AG09309 (cell line): Measurements from ENCODE around the gene IFRD2.

Experiments used
- DNase-seq: peaks from one replicate; pipeline ENCODE4 v3.0.0-alpha.2; 2010; ENCODE audit warnings: low read depth
- H3K4me3 ChIP-seq: 2 replicates; pipeline ENCODE4 v1.5.1; 2011; ENCODE audit warnings: mild to moderate bottlenecking, low read depth, low read length, moderate library complexity; ENCODE audit not compliant: control insufficient read depth
- TF ChIP-seq, protein P1 (sequence below): IDR thresholded peaks from 2 replicates; pipeline ENCODE4 v1.5.1; 2011; ENCODE audit warnings: mild to moderate bottlenecking, low read depth, low read length, inconsistent platforms; ENCODE audit not compliant: insufficient read depth, control insufficient read depth; ENCODE audit errors: missing control alignments

IFRD2 gene

DNA sequence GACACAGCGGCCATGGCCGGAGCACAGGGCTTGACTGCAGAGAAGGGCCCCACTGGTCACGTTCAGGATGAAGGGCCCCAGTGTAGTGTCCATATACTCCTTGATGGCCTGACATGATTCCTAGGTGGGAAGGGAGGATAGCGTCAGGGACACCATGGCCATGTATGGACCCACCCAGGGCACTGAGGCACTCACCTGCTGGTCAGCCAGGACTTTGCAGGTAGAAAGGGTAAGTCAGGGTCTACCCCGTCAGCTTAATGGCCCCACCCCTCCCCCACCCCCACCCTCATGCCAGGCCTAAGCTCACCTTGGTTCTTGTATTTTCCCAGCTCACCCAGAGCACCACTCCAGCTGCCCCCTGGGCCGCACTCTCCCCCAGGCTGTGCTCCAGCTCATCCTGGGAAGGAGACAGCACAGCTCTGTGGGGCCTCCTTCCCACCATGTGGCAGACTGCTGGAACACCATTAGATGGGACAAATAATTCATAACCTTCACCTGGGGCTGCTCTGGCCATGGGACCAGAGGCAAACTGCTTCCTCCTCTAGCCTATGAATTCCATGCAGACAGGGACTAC is 8.5 kb upstream of the IFRD2 start:
- H3K4me3 ChIP-seq = no peak overlapping the region
- TF ChIP-seq, protein P1, sequence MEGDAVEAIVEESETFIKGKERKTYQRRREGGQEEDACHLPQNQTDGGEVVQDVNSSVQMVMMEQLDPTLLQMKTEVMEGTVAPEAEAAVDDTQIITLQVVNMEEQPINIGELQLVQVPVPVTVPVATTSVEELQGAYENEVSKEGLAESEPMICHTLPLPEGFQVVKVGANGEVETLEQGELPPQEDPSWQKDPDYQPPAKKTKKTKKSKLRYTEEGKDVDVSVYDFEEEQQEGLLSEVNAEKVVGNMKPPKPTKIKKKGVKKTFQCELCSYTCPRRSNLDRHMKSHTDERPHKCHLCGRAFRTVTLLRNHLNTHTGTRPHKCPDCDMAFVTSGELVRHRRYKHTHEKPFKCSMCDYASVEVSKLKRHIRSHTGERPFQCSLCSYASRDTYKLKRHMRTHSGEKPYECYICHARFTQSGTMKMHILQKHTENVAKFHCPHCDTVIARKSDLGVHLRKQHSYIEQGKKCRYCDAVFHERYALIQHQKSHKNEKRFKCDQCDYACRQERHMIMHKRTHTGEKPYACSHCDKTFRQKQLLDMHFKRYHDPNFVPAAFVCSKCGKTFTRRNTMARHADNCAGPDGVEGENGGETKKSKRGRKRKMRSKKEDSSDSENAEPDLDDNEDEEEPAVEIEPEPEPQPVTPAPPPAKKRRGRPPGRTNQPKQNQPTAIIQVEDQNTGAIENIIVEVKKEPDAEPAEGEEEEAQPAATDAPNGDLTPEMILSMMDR = no peak
- no peak for DNase-seq

DNA sequence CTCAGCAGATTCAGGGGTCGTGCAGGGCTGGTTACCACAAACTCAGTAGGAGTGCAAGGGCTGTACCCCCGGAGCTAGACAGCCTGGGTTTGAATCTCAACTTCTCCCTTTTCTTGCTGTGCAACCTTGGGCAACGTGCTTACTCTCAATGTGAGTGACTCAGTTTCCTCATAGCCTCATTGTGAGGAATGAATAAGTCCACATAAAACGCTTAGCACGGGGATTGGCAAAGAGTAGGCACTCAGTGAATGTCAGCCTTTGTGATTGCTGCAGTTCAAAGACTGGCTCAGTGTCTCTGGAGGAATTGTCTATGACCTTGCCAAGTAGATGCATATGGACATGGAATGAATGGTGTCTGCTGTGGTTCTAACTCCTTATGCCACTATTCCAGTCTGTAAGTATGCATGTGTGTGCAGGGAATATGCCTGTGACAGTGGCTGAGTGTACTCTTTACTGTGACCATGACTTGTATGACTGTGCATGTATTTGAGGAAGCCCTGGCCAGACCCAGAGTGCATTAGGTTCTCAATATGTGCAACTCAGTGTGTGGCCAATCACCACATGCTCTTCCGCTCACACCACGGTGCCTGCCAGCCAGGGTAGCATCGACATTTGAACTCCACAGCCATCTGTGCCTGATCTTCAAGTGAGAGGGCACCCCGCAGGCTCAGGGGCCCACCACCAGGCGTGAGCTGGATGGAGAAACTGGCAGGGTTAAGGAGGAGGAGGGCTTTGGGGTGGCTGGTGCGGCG is 7.9 kb upstream of the IFRD2 start:
- H3K4me3 ChIP-seq = peak overlapping the region; percentile 44
- DNase-seq = no peak
- TF ChIP-seq, protein P1 = no peak

DNA sequence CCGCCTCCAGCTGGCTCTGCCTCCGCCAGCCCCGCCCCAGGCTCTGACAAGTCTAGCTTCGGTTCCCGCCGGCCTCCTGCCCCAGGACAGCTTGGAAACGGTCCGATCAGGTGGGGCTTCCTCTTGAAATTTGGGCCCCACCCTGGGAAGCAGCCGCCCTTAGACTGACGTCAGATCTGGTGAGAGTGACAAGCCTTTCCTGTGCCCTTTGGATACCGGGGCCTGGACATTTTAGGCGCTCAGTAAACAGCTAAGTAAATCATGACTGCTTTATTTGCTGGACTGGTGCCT is 7.4 kb upstream of the IFRD2 start:
- peak overlapping the region; percentile 44 for H3K4me3 ChIP-seq
- TF ChIP-seq, protein P1 = no peak
- no peak for DNase-seq

DNA sequence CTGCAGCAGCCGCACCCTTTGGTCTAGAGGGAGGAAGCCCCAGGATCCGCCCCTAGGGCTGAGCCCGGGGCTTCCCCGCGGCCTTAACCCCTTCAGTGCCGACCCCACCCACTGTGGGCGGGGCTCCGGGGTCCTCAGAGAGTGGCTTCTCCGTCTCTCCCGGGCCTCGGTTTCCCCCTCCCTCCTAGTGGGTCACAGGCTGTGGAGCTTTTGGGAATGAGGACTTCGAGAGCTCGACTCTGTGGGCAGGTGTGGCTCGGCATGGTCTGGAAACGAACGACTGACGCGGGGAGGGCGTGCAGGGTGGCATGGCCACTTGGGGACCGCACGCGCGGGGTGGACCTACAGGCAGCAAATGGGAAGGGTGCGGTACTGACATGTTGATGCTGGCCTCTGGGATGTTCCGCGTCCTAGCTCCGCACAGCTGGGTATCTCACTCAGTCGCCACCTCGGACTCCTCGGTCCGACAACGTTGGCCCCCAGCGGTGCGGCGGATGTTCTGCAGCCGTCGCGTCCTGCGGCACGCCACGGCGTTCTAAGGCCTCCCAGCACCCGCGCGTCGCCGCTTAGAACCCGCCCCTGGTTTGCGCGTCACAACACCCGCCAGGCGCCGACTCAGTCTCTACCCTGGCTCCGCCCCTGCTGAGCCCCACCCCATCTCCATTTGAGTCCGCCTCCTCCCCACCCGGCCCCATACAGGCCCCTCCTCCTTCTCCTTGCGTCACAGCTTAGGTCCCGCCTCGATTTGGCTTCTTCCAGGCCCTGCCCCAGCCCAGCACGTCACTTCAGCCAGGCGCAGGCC is 6.8 kb upstream of the IFRD2 start, which contains the start of the genes HYAL3 and NAA80:
Gene HYAL3 (minus strand): TSS at position 570 of the 802 bp plus-strand sequence. CDS start 3,803 bp downstream, outside the sequence.
Gene NAA80 (minus strand): TSS at position 570 of the 802 bp plus-strand sequence. CDS start 1,942 bp downstream, outside the sequence.
- peak; percentile 98 for DNase-seq
- TF ChIP-seq, protein P1 = peak; percentile 8
- peak within 1 kb of the TSS; percentile 68 for H3K4me3 ChIP-seq

DNA sequence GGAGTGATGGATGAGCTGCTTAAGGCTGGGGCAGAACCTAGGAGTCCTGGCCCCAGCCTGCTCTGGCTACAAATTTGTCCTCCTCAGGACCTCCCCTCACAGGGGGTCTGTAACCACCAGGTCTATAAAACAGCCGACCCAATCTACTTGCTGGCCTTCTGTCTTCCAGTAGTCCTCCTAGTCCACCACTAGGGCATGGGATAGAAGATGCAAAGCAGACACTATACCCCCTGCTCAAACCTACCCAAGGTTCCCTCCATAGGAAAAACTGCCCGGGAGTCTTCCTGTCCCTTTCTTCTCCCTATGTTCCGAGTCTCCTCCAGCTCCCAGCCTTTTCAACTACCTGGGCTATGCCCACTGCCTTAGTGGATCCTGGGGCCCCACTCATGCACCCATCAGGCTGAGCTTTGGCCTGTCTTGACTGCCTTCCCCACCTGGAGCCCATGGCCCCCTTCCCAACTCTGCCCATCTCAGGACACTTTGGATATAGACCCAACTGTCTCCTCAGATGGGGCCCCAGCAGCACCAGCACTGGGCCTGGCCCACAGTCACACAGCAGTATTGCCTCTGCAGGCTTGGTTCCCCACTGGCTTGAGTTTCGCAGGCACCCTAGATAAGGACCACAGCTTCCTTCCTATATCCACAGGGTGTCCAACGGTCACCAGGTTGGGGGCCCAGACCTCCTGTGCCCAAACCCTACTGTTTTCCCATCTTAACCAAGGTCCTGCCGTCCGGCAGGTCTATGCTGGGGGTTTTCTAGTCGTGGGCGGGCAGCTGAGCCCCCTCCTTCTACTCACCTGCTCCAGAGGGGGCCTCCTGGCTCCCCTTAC is 5.9 kb upstream of the IFRD2 start:
- TF ChIP-seq, protein P1 = no peak
- DNase-seq = no peak
- peak overlapping the region; percentile 68 for H3K4me3 ChIP-seq

DNA sequence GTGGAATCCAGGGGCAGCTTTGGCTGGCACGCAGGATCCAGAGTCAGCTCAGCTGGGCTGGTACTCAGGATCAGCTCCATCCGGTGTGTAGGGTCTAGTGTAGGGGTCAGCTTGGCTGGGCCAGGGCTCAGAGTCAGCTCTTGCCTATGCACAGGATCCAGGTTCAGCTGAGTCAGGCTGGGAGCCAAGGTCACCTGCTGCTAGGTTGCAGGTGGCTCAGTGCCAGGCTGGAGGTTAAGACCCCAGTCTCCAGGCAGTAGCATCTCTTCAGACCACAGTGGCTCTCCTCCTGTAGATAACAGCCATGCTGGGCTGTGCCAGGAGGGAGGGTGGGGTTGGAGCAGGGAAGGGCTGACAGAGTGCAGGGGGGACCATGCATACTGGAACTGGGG is 5.2 kb upstream of the IFRD2 start:
- no peak overlapping the region for H3K4me3 ChIP-seq
- no peak for DNase-seq
- TF ChIP-seq, protein P1 = no peak
